ENCODE data around the gene SLAMF8. TPM values are rescaled to one million over a fixed set of nuclear protein-coding genes. Genes with fewer than 3 reads are reported as not detected.

Gene SLAMF8
- total RNA-seq, 6 experiments from 2014 or later, result 0.09 to 0.99 (median 0.40) TPM

DNA sequence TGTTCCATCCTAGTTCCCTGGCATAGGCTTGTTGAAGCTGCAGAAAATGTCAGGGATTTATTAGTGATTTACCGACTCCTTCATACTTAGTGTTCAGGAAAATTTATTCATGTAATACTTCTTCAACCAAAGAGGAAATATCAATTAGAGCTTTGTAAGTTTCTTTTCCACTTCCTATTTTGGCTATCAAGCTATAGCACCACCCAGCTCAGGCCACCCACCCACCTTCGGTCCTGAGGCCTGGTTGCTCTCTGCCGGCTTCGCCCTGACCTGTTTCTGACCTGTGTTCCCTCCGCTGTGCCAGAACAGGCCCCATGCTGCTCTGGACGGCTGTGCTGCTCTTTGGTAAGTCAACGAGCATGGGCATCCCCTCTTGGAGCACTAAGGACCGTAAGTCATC, 24.6 kb upstream of the SLAMF8 start, which contains the start of gene FCRL6:
Gene FCRL6, plus strand, starts transcription at position 250 of the 400 bp plus-strand sequence. Its CDS starts 65 bp downstream, at position 315.
- H3K4me1 Mint-ChIP-seq (ENCODE audit: low read depth), result peaks cover 60% of the 10 kb centered on the region
- no peaks in the 10 kb centered on the region; the same call in none of the 2 replicates for H3K27me3 Mint-ChIP-seq (ENCODE audit: insufficient read depth)
- no peaks in the 10 kb centered on the region for H3K9me3 Mint-ChIP-seq
- DNase-seq, result no peak
- TF ChIP-seq, protein P1, sequence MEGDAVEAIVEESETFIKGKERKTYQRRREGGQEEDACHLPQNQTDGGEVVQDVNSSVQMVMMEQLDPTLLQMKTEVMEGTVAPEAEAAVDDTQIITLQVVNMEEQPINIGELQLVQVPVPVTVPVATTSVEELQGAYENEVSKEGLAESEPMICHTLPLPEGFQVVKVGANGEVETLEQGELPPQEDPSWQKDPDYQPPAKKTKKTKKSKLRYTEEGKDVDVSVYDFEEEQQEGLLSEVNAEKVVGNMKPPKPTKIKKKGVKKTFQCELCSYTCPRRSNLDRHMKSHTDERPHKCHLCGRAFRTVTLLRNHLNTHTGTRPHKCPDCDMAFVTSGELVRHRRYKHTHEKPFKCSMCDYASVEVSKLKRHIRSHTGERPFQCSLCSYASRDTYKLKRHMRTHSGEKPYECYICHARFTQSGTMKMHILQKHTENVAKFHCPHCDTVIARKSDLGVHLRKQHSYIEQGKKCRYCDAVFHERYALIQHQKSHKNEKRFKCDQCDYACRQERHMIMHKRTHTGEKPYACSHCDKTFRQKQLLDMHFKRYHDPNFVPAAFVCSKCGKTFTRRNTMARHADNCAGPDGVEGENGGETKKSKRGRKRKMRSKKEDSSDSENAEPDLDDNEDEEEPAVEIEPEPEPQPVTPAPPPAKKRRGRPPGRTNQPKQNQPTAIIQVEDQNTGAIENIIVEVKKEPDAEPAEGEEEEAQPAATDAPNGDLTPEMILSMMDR (IDR thresholded peaks at IDR 0.05), result no peak
- H3K4me3 Mint-ChIP-seq, result no peak within 1 kb of the TSS
- no peak within 1 kb of the TSS for H3K27ac Mint-ChIP-seq
- no peaks in the 10 kb centered on the region for H3K36me3 Mint-ChIP-seq (ENCODE audit: low read depth)

DNA sequence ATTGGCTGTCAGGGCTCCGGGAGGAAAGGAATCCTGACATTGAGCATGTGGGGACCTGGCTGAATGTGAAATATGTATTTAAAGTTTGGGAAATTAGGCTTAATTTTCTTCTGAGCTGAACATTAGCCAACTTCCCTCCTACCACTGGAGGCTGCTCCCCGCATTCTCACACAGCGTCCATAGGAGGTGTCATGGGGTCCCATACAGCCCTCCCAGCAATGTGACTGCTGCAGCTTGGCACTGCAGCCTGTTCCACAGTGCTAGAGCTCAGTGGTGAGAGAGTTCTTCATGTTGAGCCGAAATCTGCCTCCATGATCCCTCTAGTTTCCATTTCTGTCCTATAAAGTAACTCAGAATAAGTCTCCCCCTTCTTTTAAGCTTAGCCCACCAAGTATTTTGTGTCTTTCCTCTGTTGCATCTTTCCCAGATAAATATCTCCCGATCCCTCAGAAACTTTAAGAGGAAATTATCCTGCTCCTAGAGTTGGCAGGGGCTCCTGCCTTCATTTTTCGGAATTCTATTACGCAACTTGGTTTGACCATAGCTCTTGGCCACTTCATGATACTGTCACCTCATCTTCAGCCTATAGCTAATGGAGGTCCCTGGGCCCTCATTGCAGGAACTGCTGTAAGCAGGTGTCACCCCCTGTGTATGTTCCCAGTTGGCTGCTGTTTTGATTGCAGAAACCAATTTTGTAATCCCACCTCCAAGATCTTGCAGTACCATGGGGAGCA, 22.6 kb upstream of the SLAMF8 start:
- TF ChIP-seq, protein P1 (IDR thresholded peaks at IDR 0.05), result peak; percentile 22; the same call in 1 of the 2 replicates
- no peak for DNase-seq
- Mint-ChIP-seq H3K4me3 (no peak overlapping the region), H3K27ac (no peak overlapping the region), H3K4me1 (ENCODE audit: low read depth) (peaks cover 50% of the 10 kb centered on the region), H3K27me3 (ENCODE audit: insufficient read depth) (peaks cover 2% of the 10 kb centered on the region), H3K36me3 (ENCODE audit: low read depth) (no peaks in the 10 kb centered on the region), H3K9me3 (no peaks in the 10 kb centered on the region)

DNA sequence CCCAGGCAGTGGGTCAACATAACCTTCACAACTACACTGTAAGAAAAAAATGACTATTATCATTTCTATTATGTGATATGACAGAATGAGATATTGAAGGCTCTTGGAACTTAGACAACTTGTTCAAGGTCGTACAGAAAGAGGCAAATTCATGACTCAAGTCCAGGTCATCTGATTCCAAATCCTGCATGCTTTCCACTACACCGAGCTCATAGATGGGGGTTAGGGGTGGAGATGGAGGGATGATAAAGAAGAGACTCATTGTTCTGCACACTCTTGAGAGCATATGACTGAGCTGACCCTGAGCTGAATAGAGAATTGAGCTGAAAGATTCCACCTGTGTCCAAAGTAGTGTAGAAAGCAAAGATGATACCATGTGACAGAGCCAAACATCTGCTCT, 21.7 kb upstream of the SLAMF8 start:
- no peak overlapping the region for H3K27ac Mint-ChIP-seq
- peak; percentile 20 for DNase-seq
- no peak overlapping the region for H3K4me3 Mint-ChIP-seq
- no peaks in the 10 kb centered on the region for H3K36me3 Mint-ChIP-seq (ENCODE audit: low read depth)
- no peaks in the 10 kb centered on the region for H3K9me3 Mint-ChIP-seq
- H3K4me1 Mint-ChIP-seq (ENCODE audit: low read depth), result peaks cover 42% of the 10 kb centered on the region
- TF ChIP-seq, protein P1 (IDR thresholded peaks at IDR 0.05), result no peak
- peaks cover 4% of the 10 kb centered on the region for H3K27me3 Mint-ChIP-seq (ENCODE audit: insufficient read depth)

DNA sequence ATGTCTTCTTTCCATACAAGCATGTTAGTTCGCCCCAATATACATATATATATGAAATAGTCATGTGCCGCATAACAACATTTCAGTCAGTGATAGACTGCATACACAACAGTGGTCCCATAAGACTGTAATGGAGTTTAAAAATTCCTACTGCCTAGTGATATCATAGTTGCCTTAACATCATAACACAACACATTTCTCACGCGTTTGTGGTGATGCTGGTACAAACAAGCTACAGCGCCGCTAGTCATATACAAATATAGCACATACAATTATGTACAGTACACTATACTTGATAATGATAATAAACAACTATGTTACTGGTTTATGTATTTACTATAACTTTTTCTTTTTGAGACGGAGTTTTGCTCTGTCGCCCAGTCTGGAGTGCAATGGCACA, 10.7 kb upstream of the SLAMF8 start:
- Mint-ChIP-seq H3K27me3 (ENCODE audit: insufficient read depth) (peaks cover 11% of the 10 kb centered on the region), H3K4me3 (no peak overlapping the region), H3K4me1 (ENCODE audit: low read depth) (peaks cover 10% of the 10 kb centered on the region), H3K9me3 (no peaks in the 10 kb centered on the region), H3K27ac (no peak overlapping the region), H3K36me3 (ENCODE audit: low read depth) (no peaks in the 10 kb centered on the region)
- DNase-seq, result no peak
- TF ChIP-seq, protein P1 (IDR thresholded peaks at IDR 0.05), result no peak

DNA sequence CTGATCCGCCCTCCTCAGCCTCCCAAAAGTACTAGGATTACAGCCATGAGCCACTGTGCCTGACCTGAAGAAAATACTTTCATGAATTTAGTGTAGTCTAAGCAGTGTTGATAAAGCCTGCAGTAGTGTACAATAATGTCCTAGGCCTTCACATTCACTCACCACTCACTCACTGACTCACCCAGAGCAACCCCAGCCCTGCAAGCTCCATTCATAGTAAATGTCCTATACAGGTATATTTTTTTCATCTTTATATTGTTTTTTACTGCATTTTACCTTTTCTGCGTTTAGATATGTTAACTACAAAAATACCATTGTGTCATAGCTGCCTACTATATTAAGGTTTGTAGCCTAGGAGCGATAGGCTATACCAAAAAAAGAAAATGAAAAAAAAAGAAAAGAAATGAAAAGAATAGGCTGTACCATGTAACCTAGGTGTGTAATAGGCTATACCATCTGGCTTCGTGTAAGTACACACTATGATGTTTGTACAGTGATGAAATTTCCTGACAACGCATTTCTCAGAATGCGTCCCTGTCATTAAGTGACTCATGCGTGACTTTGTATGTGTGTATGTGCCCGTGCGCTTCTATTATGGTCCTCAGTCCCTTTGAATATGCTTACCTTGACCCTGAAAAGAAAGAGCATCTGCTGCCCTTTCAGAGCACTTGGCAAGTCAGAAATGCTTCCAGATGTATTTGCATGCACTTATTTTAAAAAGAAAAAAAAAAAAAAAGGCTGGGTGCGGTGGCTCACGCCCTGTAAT, 9.2 kb upstream of the SLAMF8 start:
- no peak overlapping the region for H3K4me3 Mint-ChIP-seq
- H3K27ac Mint-ChIP-seq, result no peak overlapping the region
- no peaks in the 10 kb centered on the region for H3K36me3 Mint-ChIP-seq (ENCODE audit: low read depth)
- DNase-seq, result no peak
- peaks cover 17% of the 10 kb centered on the region for H3K4me1 Mint-ChIP-seq (ENCODE audit: low read depth)
- no peaks in the 10 kb centered on the region for H3K9me3 Mint-ChIP-seq
- H3K27me3 Mint-ChIP-seq (ENCODE audit: insufficient read depth), result peaks cover 14% of the 10 kb centered on the region
- TF ChIP-seq, protein P1 (IDR thresholded peaks at IDR 0.05), result no peak

All from HFFc6 (cell line).